Urothelium cell line (cell line): ENCODE results near the gene ATG3.
"Not testable (repeated sequence)": the region's sequence is repeated elsewhere in the genome, so short reads cannot be mapped to it uniquely, and the experiment has no call there.

Experiments used
- DNase-seq: peaks from one replicate; pipeline ENCODE4 v3.0.0; 2011; ENCODE audit warnings: low spot score, mixed read lengths
- FAIRE-seq: peaks from 2 replicates; lab custom pipeline; 2011; peaks lifted over from hg19 to GRCh38; lab: Jason Lieb, UNC

Gene ATG3

GRCh38 chr3:112503304-112503972 lies 58.3 kb downstream of the ATG3 start:
- FAIRE-seq (no peak), DNase-seq (no peak)

DNA sequence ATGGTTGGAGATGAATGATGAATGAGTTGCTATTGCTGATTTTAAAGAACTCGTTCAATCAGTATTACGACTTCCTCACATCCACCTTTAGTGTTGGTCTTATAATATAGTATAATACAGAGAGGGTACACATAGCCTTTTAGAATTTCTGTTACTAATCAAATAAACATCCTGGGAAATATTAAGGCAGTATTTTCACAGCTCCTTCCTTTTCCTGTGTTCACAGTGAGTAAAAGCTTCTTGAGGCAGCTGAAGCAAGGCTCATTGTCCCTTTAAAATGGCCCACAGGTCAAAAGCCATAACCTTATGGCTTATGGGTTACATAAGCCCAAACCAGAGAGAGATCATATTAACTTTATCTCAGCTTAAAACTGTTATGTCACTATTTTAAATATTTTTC lies 61.1 kb downstream of the ATG3 start:
- FAIRE-seq (no peak), DNase-seq (no peak)

- no peak for FAIRE-seq
Observed at GRCh38 chr3:112498914-112499711, 62.6 kb downstream of the ATG3 start, which contains the start of gene BTLA. BTLA (minus strand) TSS chr3:112499472; CDS start chr3:112499358, 114 bp downstream.

GRCh38 chr3:112497897-112498548 lies 63.7 kb downstream of the ATG3 start:
- no peak for FAIRE-seq
- no peak for DNase-seq

More at GRCh38 chr3:112498914-112499711, 62.6 kb downstream of the ATG3 start, which contains the start of gene BTLA:
- DNase-seq = no peak

GRCh38 chr3:112496366-112497067 lies 65.2 kb downstream of the ATG3 start:
- no peak for DNase-seq
- no peak for FAIRE-seq

- not testable (repeated sequence) for FAIRE-seq
Observed at GRCh38 chr3:112494448-112494767, 67.4 kb downstream of the ATG3 start.

DNA sequence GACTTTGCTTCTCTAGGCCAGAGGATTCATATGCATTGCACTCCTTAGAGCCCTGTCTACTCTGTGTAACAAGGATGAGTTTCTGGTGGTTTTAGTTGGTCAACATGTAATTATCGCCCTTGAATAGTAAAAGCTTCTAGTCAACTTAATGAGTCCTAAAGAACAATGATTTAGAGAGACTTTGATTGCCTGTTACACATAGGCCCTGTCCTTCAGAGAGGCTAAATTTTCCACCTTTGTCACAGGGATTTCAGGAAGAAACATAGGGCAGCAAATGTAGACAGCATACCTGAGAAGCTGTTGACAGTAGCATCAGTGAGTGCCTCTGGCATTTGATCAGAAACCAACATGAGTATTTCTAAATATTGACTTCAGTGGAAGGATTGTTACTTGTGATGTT lies 69.6 kb downstream of the ATG3 start:
- FAIRE-seq (no peak), DNase-seq (no peak)

More at GRCh38 chr3:112494448-112494767, 67.4 kb downstream of the ATG3 start:
- DNase-seq = not testable (repeated sequence)

DNA sequence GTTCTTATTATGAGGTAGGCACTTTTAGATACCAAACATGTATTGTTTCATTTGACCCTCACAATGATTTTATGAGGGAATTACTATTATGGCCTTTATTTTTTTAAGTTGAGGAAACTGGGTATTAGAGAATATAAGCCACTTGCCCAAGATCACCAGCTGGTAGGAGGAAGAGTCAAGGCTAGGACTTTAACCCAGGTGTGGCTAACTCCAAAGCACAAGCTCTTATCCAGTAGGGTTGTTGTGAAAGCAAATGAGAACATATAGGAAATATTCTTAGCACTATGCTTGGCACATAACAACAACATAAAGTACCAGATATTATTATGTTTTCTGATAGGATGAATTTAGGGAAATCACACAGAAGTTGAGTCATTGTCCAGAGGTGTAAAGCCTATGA lies 70.4 kb downstream of the ATG3 start:
- FAIRE-seq = no peak
- DNase-seq = no peak

GRCh38 chr3:112489674-112490479 lies 71.9 kb downstream of the ATG3 start:
- FAIRE-seq (no peak), DNase-seq (no peak)

GRCh38 chr3:112486811-112487505 lies 74.8 kb downstream of the ATG3 start:
- DNase-seq (no peak), FAIRE-seq (no peak)

DNA sequence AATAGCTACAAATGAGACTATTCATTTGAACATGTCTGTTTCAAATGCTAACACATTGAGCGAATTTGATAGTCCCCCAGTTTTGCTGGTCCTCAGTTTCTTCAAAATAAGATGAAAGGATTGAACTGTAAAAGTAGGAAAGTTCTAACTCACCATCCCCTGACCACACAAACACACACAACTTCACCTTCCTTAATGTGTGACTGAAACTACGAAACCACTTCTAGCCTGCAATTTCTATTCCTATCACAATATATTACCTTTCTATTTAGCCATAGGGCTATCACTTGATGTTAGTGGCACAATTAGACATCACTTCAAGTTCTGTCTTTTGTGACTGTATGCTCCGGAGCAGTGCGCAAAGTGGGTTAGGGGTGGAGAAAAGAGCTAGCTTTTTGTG lies 77.4 kb downstream of the ATG3 start:
- FAIRE-seq (peak; percentile 75), DNase-seq (no peak)

- FAIRE-seq = no peak
Observed at GRCh38 chr3:112482675-112483074, 79.1 kb downstream of the ATG3 start.

More at GRCh38 chr3:112482675-112483074, 79.1 kb downstream of the ATG3 start:
- no peak for DNase-seq
